GM12878 (cell line): Measurements from ENCODE around the gene PLXND1. TPM values are rescaled to one million over a fixed set of nuclear protein-coding genes. Genes with fewer than 3 reads are reported as not detected.
"Not testable (repeated sequence)": the region's sequence is repeated elsewhere in the genome, so short reads cannot be mapped to it uniquely, and the experiment has no call there.

Experiments used
- ATAC-seq: fragments of 200-7000 bp; cut with Tn5 transposase; 3 replicates; pipeline ENCODE4 v1.9.1; 2020; ENCODE audit warnings: mild to moderate bottlenecking, moderate library complexity
- BruUV-seq: library from RNA; stranded (reverse); fragments of 400-500 nt; replicated peaks from 2 replicates; lab custom pipeline; 2021; lab: Mats Ljungman, UMichigan
- CTCF ChIA-PET: fragments of 300-600 bp; sonication (Branson Sonifier 250); formaldehyde crosslinking; extraction: SDS; loops from one replicate; lab custom pipeline; 2021; ENCODE audit warnings: inconsistent platforms; lab: Yijun Ruan, JAX
- POLR2A ChIA-PET: fragments of 350-600 bp; formaldehyde crosslinking; extraction: SDS; loops from one replicate; lab custom pipeline; 2021; ENCODE audit warnings: inconsistent platforms; lab: Charles Lee
- RAD21 ChIA-PET: fragments of 300-600 bp; sonication (Branson Sonifier 250); formaldehyde crosslinking; loops from one replicate; lab custom pipeline; 2023; ENCODE audit warnings: antibody characterized with exemption; ENCODE audit not compliant: unreplicated experiment; lab: Charles Lee
- SMC1A ChIA-PET: fragments of 300-600 bp; sonication (Branson Sonifier 250); formaldehyde crosslinking; loops from one replicate; lab custom pipeline; 2023; ENCODE audit not compliant: unreplicated experiment, uncharacterized antibody; lab: Charles Lee
- DNase-seq: peaks from one replicate; pipeline ENCODE4 v3.0.0-alpha.2; 2011; ENCODE audit warnings: low read depth, low spot score
- FAIRE-seq: peaks from 3 replicates; lab custom pipeline; 2011; peaks lifted over from hg19 to GRCh38; lab: Jason Lieb, UNC
- H2AFZ ChIP-seq: 2 replicates; pipeline ENCODE4 v1.6.0; 2011; ENCODE audit warnings: low read depth, low read length, control low read depth; ENCODE audit not compliant: control insufficient read depth
- H3K27ac ChIP-seq: 2 replicates; pipeline ENCODE4 v1.5.1; 2011; ENCODE audit warnings: control low read depth; ENCODE audit not compliant: control insufficient read depth, insufficient read depth
- H3K27me3 ChIP-seq, 2 experiments: replicated peaks in 1 of 2; 2 replicates each; pipeline versions ENCODE4 v1.6.0 to v1.6.1; 2011; ENCODE audit warnings: low read length in 1 of 2; ENCODE audit not compliant: control insufficient read depth in 2 of 2, insufficient read depth in 2 of 2
- H3K36me3 ChIP-seq, 2 experiments: 2 replicates each; pipeline ENCODE4 v1.5.1; 2011; ENCODE audit warnings: low read length in 1 of 2; ENCODE audit not compliant: control insufficient read depth in 2 of 2, insufficient read depth in 2 of 2
- H3K4me1 ChIP-seq: 2 replicates; pipeline ENCODE4 v1.6.1; 2011; ENCODE audit warnings: mild to moderate bottlenecking, low read length, moderate library complexity, mixed read lengths; ENCODE audit not compliant: control insufficient read depth, insufficient read depth
- H3K4me2 ChIP-seq: 2 replicates; pipeline ENCODE4 v1.6.0; 2011; ENCODE audit warnings: control low read depth; ENCODE audit not compliant: control insufficient read depth, insufficient read depth
- H3K4me3 ChIP-seq: fragments of 200-600 bp; sonication (generic); 2 replicates; pipeline ENCODE4 v1.5.1; 2016
- H3K79me2 ChIP-seq: 2 replicates; pipeline ENCODE4 v1.6.0; 2011; ENCODE audit warnings: low read length; ENCODE audit not compliant: control insufficient read depth, insufficient read depth
- H3K9ac ChIP-seq: 2 replicates; pipeline ENCODE4 v1.8.0; 2011; ENCODE audit warnings: low read length, control low read depth, mixed read lengths; ENCODE audit not compliant: control insufficient read depth, insufficient read depth
- H3K9me3 ChIP-seq: replicated peaks from 3 replicates; pipeline ENCODE4 v1.5.1; 2011; ENCODE audit warnings: mild to moderate bottlenecking, low read length; ENCODE audit not compliant: control insufficient read depth, insufficient read depth
- H4K20me1 ChIP-seq: 2 replicates; pipeline ENCODE4 v1.6.0; 2011; ENCODE audit not compliant: control insufficient read depth, insufficient read depth
- WGBS: methylation state at CpG from one replicate; pipeline ENCODE4 v1.1.6; 2016; ENCODE audit warnings: low lambda C conversion rate; ENCODE audit not compliant: insufficient replicate concordance, insufficient coverage; ENCODE audit errors: missing lambda C conversion rate; 5-methylcytosine and 5-hydroxymethylcytosine counted together
- in situ Hi-C: fragments of 300-500 bp; cut with MboI; formaldehyde crosslinking; loops from 9 replicates; pipeline ENCODE4 v1.14.3; 2018; ENCODE audit warnings: mixed read lengths
- intact Hi-C: fragments of 100-400 bp; cut with micrococcal nuclease; formaldehyde crosslinking; loops from one replicate; pipeline ENCODE4 v1.14.2; 2022; ENCODE audit not compliant: unreplicated experiment
- polyA plus RNA-seq, 11 experiments: library from polyadenylated mRNA; depleted of rRNA in 4 of 11; unstranded in 6 of 11; stranded (reverse) in 5 of 11; fragments of >200 nt; fragmentation: Nextera tagmentation in 4 of 11; fragmentation: Illumina TruSeq in 1 of 11; extraction: Ambion mirVana in 4 of 11; extraction: Trizol in 1 of 11; gene quantifications; 1 replicate in 1 of 11; 2 replicates in 10 of 11; pipeline versions ENCODE4 v1.2.1 to v1.2.3, GENCODE V29; 2011 to 2016; ENCODE audit warnings: inconsistent platforms in 2 of 11, missing spikeins in 2 of 11, low read depth in 1 of 11
- total RNA-seq, 4 experiments: library from RNA; depleted of rRNA in 3 of 4; stranded (reverse); fragments of >200 nt in 3 of 4; fragmentation: Illumina TruSeq in 1 of 4; extraction: Trizol in 1 of 4; gene quantifications; 2 replicates each; pipeline versions ENCODE4 v1.2.1 to v1.2.3, GENCODE V29; 2013 to 2021

The PLXND1 gene
- total and polyA plus RNA-seq, 10 of the 15 experiments (the other 5 are each of a cell fraction or from before 2014, with no cell fraction given) = 0.01 to 2.3 (median 0.72) TPM; not detected in 7

DNA sequence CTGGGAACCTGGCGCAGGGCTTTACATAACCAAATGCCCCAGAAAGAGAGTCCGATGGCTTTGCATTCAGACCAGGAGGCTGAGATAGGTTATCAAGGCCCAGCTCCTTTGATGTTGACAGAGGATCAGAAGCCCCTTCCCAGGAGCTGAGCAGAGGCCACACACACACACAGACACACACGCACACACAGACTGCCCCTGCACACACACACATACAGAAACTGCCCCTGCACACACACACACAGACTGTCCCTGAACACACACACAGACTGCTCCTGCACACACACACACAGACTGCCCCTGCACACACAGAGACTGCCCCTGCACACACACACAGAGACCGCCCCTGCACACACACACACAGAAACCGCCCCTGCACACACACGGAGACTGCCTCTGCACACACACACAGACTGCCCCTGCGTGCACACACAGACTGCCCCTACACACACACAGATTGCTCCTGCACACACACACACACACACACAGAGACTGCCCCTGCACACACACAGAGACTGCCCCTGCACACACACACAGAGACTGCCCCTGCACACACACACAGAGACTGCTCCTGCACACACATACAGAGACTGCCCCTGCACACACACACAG is 90.5 kb downstream of the PLXND1 start:
- ATAC-seq, H3K27me3 ChIP-seq, RAD21 ChIA-PET, CTCF ChIA-PET, H3K36me3 ChIP-seq, H4K20me1 ChIP-seq, intact Hi-C loops, H3K4me2 ChIP-seq, FAIRE-seq, H3K9ac ChIP-seq, H3K4me3 ChIP-seq, H2AFZ ChIP-seq, POLR2A ChIA-PET, H3K9me3 ChIP-seq, in situ Hi-C loops, H3K27ac ChIP-seq, H3K4me1 ChIP-seq, SMC1A ChIA-PET, DNase-seq, BruUV-seq, H3K79me2 ChIP-seq: not testable (repeated sequence)
- 83% methylated on average over 6 of the region's 7 CpGs for WGBS

GRCh38 chr3:129515108-129515820 is 91.2 kb downstream of the PLXND1 start:
- H3K27me3 ChIP-seq, RAD21 ChIA-PET, H4K20me1 ChIP-seq, CTCF ChIA-PET, DNase-seq, in situ Hi-C loops, H3K4me1 ChIP-seq, POLR2A ChIA-PET, FAIRE-seq, H3K27ac ChIP-seq, H3K9ac ChIP-seq, H3K4me3 ChIP-seq, BruUV-seq, intact Hi-C loops, H3K9me3 ChIP-seq, H3K36me3 ChIP-seq, H3K79me2 ChIP-seq, H2AFZ ChIP-seq, ATAC-seq, SMC1A ChIA-PET, H3K4me2 ChIP-seq: not testable (repeated sequence)
- WGBS = 88% methylated on average over 16 of the region's 25 CpGs
